SK-N-SH (cell line): ENCODE measurements around the gene BRD9. TPM values are rescaled to one million over a fixed set of nuclear protein-coding genes. Genes with fewer than 3 reads are reported as not detected.
"Not testable (repeated sequence)": the region's sequence is repeated elsewhere in the genome, so short reads cannot be mapped to it uniquely, and the experiment has no call there.

Source experiments
- CTCF ChIA-PET: fragments of 300-600, 350-600 bp; formaldehyde crosslinking; extraction: SDS; loops from one replicate; lab custom pipeline; 2021; lab: Yijun Ruan, JAX
- POLR2A ChIA-PET: fragments of 350-600 bp; sonication (Branson Sonifier 250); formaldehyde crosslinking; extraction: SDS; loops from one replicate; lab custom pipeline; 2020; ENCODE audit warnings: antibody characterized with exemption, inconsistent platforms; lab: Yijun Ruan, JAX
- DNase-seq: peaks from one replicate; pipeline ENCODE4 v3.0.0; 2012
- H2AFZ ChIP-seq: fragments of 200-600 bp; sonication (generic); 2 replicates; pipeline ENCODE4 v1.8.1; 2016; ENCODE audit warnings: antibody characterized with exemption, mild to moderate bottlenecking, low read depth
- H3F3A ChIP-seq: fragments of 200-600 bp; sonication (generic); replicated peaks from 2 replicates; pipeline ENCODE3; 2016; ENCODE audit warnings: antibody characterized with exemption, mild to moderate bottlenecking; ENCODE audit not compliant: insufficient read depth
- H3K27ac ChIP-seq, 2 experiments: fragments of 200-500 bp in 1 of 2; fragments of 200-600 bp in 1 of 2; sonication (Bioruptor generic) in 1 of 2; sonication (generic), shearing (Covaris generic) in 1 of 2; 2 replicates each; pipeline versions ENCODE4 v1.5.1 to v1.6.1; 2014 to 2016; ENCODE audit warnings: low read depth in 2 of 2, inconsistent platforms in 1 of 2, low read length in 1 of 2, mild to moderate bottlenecking in 1 of 2, mixed read lengths in 1 of 2
- H3K27me3 ChIP-seq: fragments of 200-600 bp; sonication (generic), shearing (Covaris generic); 2 replicates; pipeline ENCODE4 v1.6.1; 2016; ENCODE audit warnings: mixed run types; ENCODE audit not compliant: insufficient read depth
- H3K36me3 ChIP-seq, 2 experiments: fragments of 200-500 bp in 1 of 2; fragments of 200-600 bp in 1 of 2; sonication (Bioruptor generic) in 1 of 2; sonication (generic) in 1 of 2; replicated peaks in 1 of 2; 2 replicates each; pipeline versions ENCODE3 to v1.5.1; 2014 to 2016; ENCODE audit warnings: low read length in 1 of 2, mild to moderate bottlenecking in 1 of 2; ENCODE audit not compliant: insufficient read depth in 2 of 2, control insufficient read depth in 1 of 2
- H3K4me1 ChIP-seq, 2 experiments: fragments of 200-500 bp in 1 of 2; fragments of 200-600 bp in 1 of 2; sonication (Bioruptor generic) in 1 of 2; sonication (generic), shearing (Covaris generic) in 1 of 2; 2 replicates each; pipeline versions ENCODE4 v1.5.1 to v1.6.1; 2014 to 2016; ENCODE audit warnings: low read depth in 1 of 2, low read length in 1 of 2, mixed run types in 1 of 2; ENCODE audit not compliant: insufficient read depth in 2 of 2, control insufficient read depth in 1 of 2
- H3K4me2 ChIP-seq: fragments of 200-600 bp; sonication (generic), shearing (Covaris generic); 2 replicates; pipeline ENCODE4 v1.6.1; 2017; ENCODE audit warnings: mixed run types
- H3K4me3 ChIP-seq, 2 experiments: fragments of 200-500 bp in 1 of 2; fragments of 200-600 bp in 1 of 2; sonication (Bioruptor generic) in 1 of 2; sonication (generic), shearing (Covaris generic) in 1 of 2; 2 replicates each; pipeline versions ENCODE4 v1.5.1 to v1.8.1; 2014 to 2016; ENCODE audit warnings: low read depth in 2 of 2, inconsistent platforms in 1 of 2, low read length in 1 of 2, mild to moderate bottlenecking in 1 of 2, mixed read lengths in 1 of 2, moderate library complexity in 1 of 2
- H3K79me2 ChIP-seq: fragments of 200-600 bp; sonication (generic); 2 replicates; pipeline ENCODE4 v1.8.1; 2017; ENCODE audit warnings: mild to moderate bottlenecking; ENCODE audit not compliant: insufficient read depth
- H3K9ac ChIP-seq: fragments of 200-600 bp; sonication (generic); 2 replicates; pipeline ENCODE4 v1.6.1; 2017; ENCODE audit warnings: mixed run types
- H3K9me2 ChIP-seq: fragments of 200-600 bp; sonication (generic); 2 replicates; pipeline ENCODE4 v1.6.1; 2017; ENCODE audit warnings: mixed run types
- H3K9me3 ChIP-seq: fragments of 200-600 bp; sonication (generic); 2 replicates; pipeline ENCODE4 v1.6.1; 2017; ENCODE audit warnings: mixed run types, mild to moderate bottlenecking, moderate library complexity
- H4K20me1 ChIP-seq: fragments of 200-600 bp; sonication (generic); 2 replicates; pipeline ENCODE4 v1.6.1; 2017; ENCODE audit warnings: mild to moderate bottlenecking, mixed run types; ENCODE audit not compliant: insufficient read depth
- CTCF ChIP-seq: fragments of 200-600 bp; sonication (generic); IDR thresholded peaks from 2 replicates; pipeline ENCODE4 v1.6.1; 2017; ENCODE audit warnings: antibody characterized with exemption, mild to moderate bottlenecking, moderate library complexity
- FOSL2 ChIP-seq: IDR thresholded peaks from 2 replicates; pipeline ENCODE4 v1.4.0; 2012; ENCODE audit warnings: low read depth, mild to moderate bottlenecking, moderate library complexity, borderline replicate concordance
- FOXM1 ChIP-seq: IDR thresholded peaks from 2 replicates; pipeline ENCODE4 v1.4.0; 2012; ENCODE audit warnings: low read depth, mild to moderate bottlenecking
- IRF3 ChIP-seq: fragments of 150-350 bp; IDR thresholded peaks from 2 replicates; pipeline ENCODE4 v1.6.1; 2016; ENCODE audit warnings: mild to moderate bottlenecking, low read depth, low read length
- MAX ChIP-seq: IDR thresholded peaks from 2 replicates; pipeline ENCODE4 v1.4.0; 2012; ENCODE audit warnings: low read depth
- PBX3 ChIP-seq: IDR thresholded peaks from 2 replicates; pipeline ENCODE4; 2012
- POLR2AphosphoS5 ChIP-seq: IDR thresholded peaks from 2 replicates; pipeline ENCODE4 v1.6.1; 2012; ENCODE audit warnings: low read depth, low read length
- RAD21 ChIP-seq: IDR thresholded peaks from 2 replicates; pipeline ENCODE4 v1.6.1; 2012; ENCODE audit warnings: mild to moderate bottlenecking, low read length
- TEAD4 ChIP-seq: IDR thresholded peaks from 2 replicates; pipeline ENCODE4 v1.4.0; 2012; ENCODE audit warnings: mild to moderate bottlenecking, borderline replicate concordance; ENCODE audit not compliant: insufficient read depth
- USF2 ChIP-seq: fragments of 150-350 bp; IDR thresholded peaks from 2 replicates; pipeline ENCODE4 v1.6.1; 2017; ENCODE audit warnings: antibody characterized with exemption, low read length, low read depth, borderline replicate concordance
- YY1 ChIP-seq: IDR thresholded peaks from 2 replicates; pipeline ENCODE4 v1.4.0; 2012; ENCODE audit warnings: low read depth, mild to moderate bottlenecking
- ZBTB33 ChIP-seq: IDR thresholded peaks from 2 replicates; pipeline ENCODE4 v1.4.0; 2012; ENCODE audit warnings: low read depth, borderline replicate concordance
- WGBS: methylation state at CpG from one replicate; pipeline ENCODE4 v1.1.6; 2017; ENCODE audit warnings: low lambda C conversion rate; 5-methylcytosine and 5-hydroxymethylcytosine counted together
- polyA plus RNA-seq, 3 experiments: library from polyadenylated mRNA; depleted of rRNA; stranded (reverse); fragments of >200 nt; gene quantifications; 2 replicates each; pipeline ENCODE4 v1.2.3, GENCODE V29; 2012

Gene BRD9
- polyA plus RNA-seq, 1 of the 3 experiments (the other 2 are of a cell fraction) = 19.5 TPM

- H3K9me3 ChIP-seq, H3K27ac ChIP-seq, H4K20me1 ChIP-seq, H3K79me2 ChIP-seq, H3K9me2 ChIP-seq, H3K4me2 ChIP-seq, DNase-seq, H3K4me3 ChIP-seq, H3K4me1 ChIP-seq, H2AFZ ChIP-seq, H3K9ac ChIP-seq, H3F3A ChIP-seq, H3K36me3 ChIP-seq: not testable (repeated sequence)
- 45% methylated on average over 3 of the region's 3 CpGs for WGBS
- TF ChIP-seq CTCF (peak; percentile 52), RAD21 (peak; percentile 43)
- ChIA-PET POLR2A (interaction anchor here (0.7 kb wide), 1 partner anchor 95 kb away, joined by 3 read pairs; no protein-coding TSS in a partner anchor), CTCF (interaction anchor here (0.6 to 6.0 kb wide), 17 partner anchors 11 to 251 kb away, joined by 3 to 54 read pairs (median 4); partner anchors contain the start of gene NKD2)
- peaks cover 17% of the 10 kb centered on the region for H3K27me3 ChIP-seq
Measured at GRCh38 chr5:934381-934967, 41.9 kb upstream of the BRD9 start.

- H3K4me2 ChIP-seq, DNase-seq, H3K36me3 ChIP-seq, H3K9me3 ChIP-seq, H4K20me1 ChIP-seq, POLR2A ChIA-PET, H3K4me3 ChIP-seq, H3K9me2 ChIP-seq, H2AFZ ChIP-seq, H3K79me2 ChIP-seq, H3K27ac ChIP-seq, H3K4me1 ChIP-seq, H3K9ac ChIP-seq, H3F3A ChIP-seq: not testable (repeated sequence)
- CTCF ChIA-PET = interaction anchor here (0.7 to 6.0 kb wide), 16 partner anchors 8 to 251 kb away, joined by 3 to 54 read pairs (median 4); partner anchors contain the start of gene NKD2
- H3K27me3 ChIP-seq = peaks cover 12% of the 10 kb centered on the region
Measured at GRCh38 chr5:933951-934350, 41.4 kb upstream of the BRD9 start.

GRCh38 chr5:933251-933861 is 40.8 kb upstream of the BRD9 start:
- no peak for DNase-seq
- Histone ChIP-seq H2AFZ (no peak overlapping the region), H3K4me3 (no peak overlapping the region), H3K27me3 (peaks cover 12% of the 10 kb centered on the region), H3K4me2 (no peak overlapping the region), H3K36me3 (no peaks in the 10 kb centered on the region), H3K27ac (no peak overlapping the region), H3F3A (no peaks in the 10 kb centered on the region), H4K20me1 (no peaks in the 10 kb centered on the region), H3K9ac (no peak overlapping the region), H3K4me1 (no peaks in the 10 kb centered on the region), H3K79me2 (no peaks in the 10 kb centered on the region), H3K9me3 (no peaks in the 10 kb centered on the region), H3K9me2 (no peaks in the 10 kb centered on the region)
- 53% methylated on average over 3 of the region's 3 CpGs for WGBS
- ChIA-PET CTCF (interaction anchor here (0.7 to 6.0 kb wide), 8 partner anchors 9 to 241 kb away, joined by 3 to 54 read pairs (median 14); no protein-coding TSS in a partner anchor), POLR2A (no interaction called here)
- TF ChIP-seq POLR2AphosphoS5 (no peak), TEAD4 (no peak), FOSL2 (no peak), MAX (no peak), FOXM1 (no peak), IRF3 (no peak), USF2 (no peak), YY1 (no peak), PBX3 (no peak), ZBTB33 (no peak)
